Effector CD8-positive, alpha-beta T cell (primary cell): ENCODE measurements around the gene THBS3.
A peak's percentile ranks its signal among the peaks of the same experiment; 100 is the strongest.

ENCODE experiments used
- DNase-seq: peaks from one replicate; lab custom pipeline; 2025; lab: John Stamatoyannopoulos, UW

The THBS3 gene

GRCh38 chr1:155187456-155187891, 20.2 kb downstream of the THBS3 start:
- DNase-seq: no peak

GRCh38 chr1:155186794-155187455, 20.8 kb downstream of the THBS3 start:
- no peak for DNase-seq

DNA sequence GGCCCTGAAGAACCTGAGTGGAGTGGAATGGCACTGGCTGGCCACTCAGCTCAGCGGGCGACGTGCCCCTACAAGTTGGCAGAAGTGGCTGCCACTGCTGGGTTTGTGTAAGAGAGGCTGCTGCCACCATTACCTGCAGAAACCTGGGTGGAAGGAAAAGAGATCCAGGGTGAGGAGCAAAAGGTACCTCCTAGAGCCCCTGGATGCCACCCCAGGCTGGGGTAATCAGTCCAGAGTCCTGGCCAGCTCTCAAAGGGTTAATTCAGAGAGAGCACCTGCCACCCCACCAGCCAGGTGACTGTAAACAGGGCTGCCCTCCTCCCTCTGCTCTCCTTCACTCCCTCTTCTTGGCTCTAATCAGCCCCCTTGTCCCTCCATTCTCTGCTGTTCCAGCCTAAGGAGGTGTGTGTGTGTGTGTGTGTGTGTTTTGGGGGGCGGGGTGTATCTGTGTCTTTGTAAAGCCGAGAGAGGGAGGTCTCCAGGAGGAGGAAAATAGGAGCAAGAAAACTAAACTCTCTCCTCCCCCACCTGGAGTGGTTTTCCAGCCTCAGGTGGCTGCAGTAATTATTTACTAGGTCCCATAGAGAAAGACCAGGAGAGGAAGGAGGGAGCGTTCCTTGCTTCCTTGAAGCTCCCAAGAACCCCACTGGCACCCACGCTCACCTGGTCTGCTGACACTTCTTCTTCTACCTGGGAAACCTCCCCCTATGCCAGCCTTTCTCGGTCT, 21.5 kb downstream of the THBS3 start:
- no peak for DNase-seq

DNA sequence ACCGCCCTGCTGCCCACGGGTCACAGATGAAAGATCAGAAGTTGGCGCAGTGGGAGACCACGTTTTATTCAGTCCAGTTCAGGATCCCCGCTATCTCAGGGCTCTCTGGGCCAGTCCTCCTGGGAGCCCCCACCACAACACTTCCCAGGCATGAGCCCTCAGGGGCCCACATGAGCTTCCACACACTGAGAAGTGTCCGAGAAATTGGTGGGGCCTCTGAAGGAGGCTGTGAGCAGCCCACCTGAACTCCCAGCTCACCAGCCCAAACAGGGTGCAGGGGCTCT, 22.0 kb downstream of the THBS3 start:
- no peak for DNase-seq

DNA sequence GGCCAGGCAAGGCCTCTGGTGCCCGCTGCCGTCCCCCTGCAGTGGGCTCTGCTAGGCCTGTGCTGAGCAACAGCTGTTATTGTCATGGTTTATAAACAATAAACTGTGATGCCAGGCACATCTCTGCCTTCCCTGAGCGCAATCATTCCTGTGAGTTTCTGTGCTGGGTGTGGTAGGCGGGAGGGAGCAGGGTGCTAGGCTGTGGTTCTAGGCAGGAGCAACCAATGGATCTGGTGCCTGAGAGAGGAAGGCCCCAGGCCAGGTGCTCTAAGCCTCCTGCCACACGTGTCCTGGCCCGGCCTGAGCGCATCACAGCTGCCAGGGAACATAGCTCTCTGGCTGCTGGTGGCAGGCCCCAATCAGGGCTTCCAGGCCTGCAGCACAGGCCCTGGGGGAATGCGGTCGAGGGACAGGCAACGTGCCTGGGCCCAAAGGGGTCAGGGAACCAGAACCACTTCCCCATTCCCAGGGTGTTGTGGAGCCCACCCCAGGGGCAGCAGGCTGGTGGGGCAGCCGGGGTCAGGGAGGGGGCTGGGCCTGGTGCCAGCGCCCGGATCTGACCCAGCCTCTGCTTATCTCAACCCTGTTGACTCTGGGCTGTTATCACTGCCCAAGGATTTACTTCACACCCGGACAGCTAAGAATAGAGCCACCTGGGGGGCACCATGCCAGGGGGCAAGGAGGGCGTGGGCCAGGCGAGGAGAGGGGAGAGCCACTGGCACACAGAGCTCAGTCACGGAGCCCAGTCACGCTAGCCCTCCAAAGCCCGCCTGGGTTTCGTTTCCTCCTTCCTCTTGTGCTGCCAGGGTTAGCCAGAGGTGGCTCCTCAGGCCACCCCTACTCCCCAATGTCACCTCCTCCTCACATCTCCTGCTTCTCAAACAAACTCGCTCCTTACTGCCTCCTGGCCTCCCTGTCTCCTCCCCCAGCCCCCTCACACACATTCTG, 22.6 kb downstream of the THBS3 start:
- DNase-seq: no peak

- no peak for DNase-seq
Measured at GRCh38 chr1:155184351-155184811, 23.3 kb downstream of the THBS3 start.

GRCh38 chr1:155183775-155184221, 23.9 kb downstream of the THBS3 start:
- no peak for DNase-seq

- no peak for DNase-seq
Measured at GRCh38 chr1:155182052-155182550, 25.6 kb downstream of the THBS3 start.

DNA sequence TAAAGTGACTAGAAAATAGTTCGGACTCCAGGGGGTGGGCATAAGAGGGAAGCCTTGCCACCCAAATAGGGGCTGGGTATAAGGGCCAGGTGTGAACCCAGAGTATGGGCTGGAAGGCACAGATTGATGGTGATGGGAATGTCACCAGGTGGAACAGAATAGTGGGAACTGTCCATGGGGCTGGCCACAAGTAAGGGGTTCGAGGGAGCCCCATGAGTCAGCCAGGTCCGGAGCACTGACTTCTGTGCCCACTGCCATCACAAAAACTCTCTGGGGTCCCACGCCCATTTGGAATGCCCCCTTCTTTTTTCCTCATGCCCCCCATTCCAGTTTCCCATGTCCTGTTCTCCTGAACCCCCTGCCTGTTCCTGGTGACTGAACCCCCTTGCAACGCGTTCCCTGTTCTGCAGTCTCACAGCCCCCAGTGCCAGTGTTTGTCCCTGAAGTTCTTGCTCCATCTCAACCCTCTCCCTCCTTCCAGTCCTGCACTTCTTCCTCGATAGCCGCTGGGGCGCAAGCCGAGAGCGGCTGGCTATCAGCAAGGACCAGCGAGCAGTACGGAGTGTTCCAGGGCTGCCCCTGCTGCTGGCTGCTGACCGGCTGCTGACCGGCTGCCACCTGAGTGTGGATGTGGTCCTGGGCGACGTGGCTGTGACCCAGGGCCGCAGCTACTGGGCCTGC, 26.2 kb downstream of the THBS3 start:
- no peak for DNase-seq

GRCh38 chr1:155179112-155180031, 28.3 kb downstream of the THBS3 start:
- DNase-seq: no peak

GRCh38 chr1:155178441-155179111, 29.1 kb downstream of the THBS3 start:
- DNase-seq: no peak

DNA sequence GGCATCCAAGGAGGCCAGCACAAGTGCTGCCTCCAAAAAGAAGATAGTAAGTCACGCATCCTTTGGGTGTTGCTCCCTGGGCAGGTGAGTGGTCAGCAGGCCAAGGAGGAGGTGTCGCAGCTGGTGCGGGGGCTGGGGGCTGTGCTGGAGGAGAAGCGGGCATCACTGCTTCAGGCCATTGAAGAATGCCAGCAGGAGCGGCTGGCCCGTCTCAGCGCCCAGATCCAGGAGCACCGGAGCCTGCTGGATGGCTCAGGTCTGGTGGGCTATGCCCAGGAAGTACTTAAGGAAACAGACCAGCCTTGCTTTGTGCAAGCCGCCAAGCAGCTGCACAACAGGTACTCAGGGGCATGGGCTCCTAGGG, 29.8 kb downstream of the THBS3 start:
- no peak for DNase-seq

DNA sequence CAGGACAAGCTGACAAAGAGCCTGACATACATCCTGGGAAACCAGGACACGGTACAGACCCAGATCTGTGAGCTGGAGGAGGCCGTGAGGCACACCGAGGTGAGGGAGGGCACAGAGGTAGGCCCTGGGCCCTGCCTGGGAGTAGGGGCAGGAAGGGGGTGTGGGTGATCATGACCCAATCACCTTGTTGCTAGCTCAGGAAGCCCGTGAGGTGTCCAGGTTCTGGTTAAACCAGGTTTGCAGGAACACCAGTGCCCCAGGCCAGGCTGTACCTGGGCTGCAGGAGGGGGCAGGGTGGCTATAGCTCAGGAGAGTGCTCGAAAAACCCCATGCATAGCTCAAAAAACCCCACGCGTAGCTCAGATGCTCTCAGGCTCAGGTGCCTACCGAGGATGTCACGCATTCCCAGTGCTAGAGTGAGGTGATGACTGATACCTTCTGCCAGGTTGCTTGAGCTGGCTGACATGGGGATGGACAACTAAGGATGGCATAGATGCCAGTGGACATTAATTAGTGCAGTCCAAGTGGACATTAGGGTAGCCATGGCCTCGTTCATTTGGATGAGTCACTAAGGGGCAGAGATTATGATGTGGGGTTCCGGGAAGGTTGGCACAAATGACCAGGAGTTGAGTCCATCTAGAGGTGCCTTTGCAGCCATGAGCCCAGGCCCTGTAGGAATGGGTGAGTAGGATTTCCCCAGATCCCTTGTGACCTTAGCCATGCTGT, 30.3 kb downstream of the THBS3 start:
- no peak for DNase-seq

DNA sequence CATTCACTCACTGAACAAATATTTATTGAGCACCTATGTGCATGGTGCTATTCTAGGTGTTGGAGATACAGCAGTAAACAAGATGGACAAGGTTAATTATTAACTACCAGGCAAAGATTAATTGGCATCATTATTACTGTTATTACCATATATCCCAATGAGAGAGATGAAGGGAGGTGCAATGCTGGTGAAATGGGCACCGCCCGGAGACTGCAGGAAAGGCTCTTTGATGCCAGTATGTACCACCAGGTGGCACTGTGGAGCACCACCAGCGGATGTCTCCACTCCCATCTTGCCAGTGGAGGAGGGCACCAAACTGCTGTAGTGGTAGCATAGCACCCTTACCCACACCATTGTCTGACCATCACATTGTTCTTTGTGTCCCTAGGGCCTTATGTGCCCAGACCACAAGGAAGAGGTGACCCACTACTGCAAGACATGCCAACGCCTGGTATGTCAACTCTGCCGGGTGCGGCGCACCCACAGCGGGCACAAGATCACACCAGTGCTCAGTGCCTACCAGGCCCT, 31.1 kb downstream of the THBS3 start:
- peak; percentile 79 for DNase-seq

GRCh38 chr1:155175927-155176371, 31.7 kb downstream of the THBS3 start:
- DNase-seq: no peak

DNA sequence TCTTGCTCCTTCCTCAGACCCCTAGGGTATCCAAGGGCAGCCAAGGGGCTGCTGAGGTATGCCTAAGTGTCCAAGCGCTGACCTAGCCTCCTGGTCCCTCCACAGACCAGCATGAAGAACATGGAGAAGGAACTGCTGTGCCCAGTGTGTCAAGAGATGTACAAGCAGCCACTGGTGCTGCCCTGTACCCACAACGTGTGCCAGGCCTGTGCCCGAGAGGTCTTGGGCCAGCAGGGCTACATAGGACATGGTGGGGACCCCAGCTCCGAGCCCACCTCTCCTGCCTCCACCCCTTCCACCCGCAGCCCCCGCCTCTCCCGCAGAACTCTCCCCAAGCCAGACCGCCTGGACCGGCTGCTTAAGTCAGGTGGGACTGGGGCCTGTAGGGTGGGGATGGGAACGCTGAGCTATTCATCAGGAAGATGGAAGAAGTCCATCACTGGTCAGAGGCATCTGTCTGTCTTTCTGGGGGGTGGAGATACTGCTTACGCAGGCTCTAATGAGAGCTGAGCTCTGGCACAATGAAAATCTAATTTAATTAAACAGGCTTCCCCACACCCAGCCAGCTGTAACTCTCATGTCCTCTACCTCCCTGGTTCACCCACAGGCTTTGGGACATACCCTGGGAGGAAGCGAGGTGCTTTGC, 32.3 kb downstream of the THBS3 start:
- DNase-seq: no peak

GRCh38 chr1:155174324-155175280, 33.1 kb downstream of the THBS3 start:
- DNase-seq: peak; percentile 32
